Activated CD4-positive, alpha-beta T cell treated with anti-CD3 and anti-CD28 coated beads, Interleukin-2, amount 10 ng/mL, durations not matched to agents 7 days and 5 days (primary cell): ENCODE data around the gene CRIP2. TPM values are rescaled to one million over a fixed set of nuclear protein-coding genes. Genes with fewer than 3 reads are reported as not detected.

Experiments
- CTCF ChIA-PET: fragments of 350-600 bp; sonication (Branson Sonifier 250); formaldehyde crosslinking; loops from one replicate; lab custom pipeline; 2021; ENCODE audit warnings: antibody characterized with exemption; lab: Charles Lee
- POLR2A ChIA-PET: fragments of 350-600 bp; sonication (Branson Sonifier 250); formaldehyde crosslinking; loops from one replicate; lab custom pipeline; 2021; ENCODE audit warnings: antibody characterized with exemption; lab: Charles Lee
- DNase-seq: peaks from one replicate; pipeline ENCODE4 v3.0.0-alpha.2; 2020
- H3K27ac Mint-ChIP-seq: one replicate; pipeline ENCODE4 v1.8.0; 2021; ENCODE audit warnings: mild to moderate bottlenecking, moderate library complexity, mixed read lengths
- H3K27me3 Mint-ChIP-seq: one replicate; pipeline ENCODE4 v1.8.0; 2021; ENCODE audit warnings: mixed read lengths
- H3K36me3 Mint-ChIP-seq: one replicate; pipeline ENCODE4 v1.8.0; 2021; ENCODE audit warnings: low read depth, mixed read lengths
- H3K4me1 Mint-ChIP-seq: one replicate; pipeline ENCODE4 v1.8.0; 2021; ENCODE audit warnings: mixed read lengths
- H3K4me3 Mint-ChIP-seq: one replicate; pipeline ENCODE4 v1.8.0; 2021; ENCODE audit warnings: mild to moderate bottlenecking, moderate library complexity, mixed read lengths
- H3K9me3 Mint-ChIP-seq: one replicate; pipeline ENCODE4 v1.8.0; 2021; ENCODE audit warnings: mixed read lengths
- total RNA-seq, 2 experiments: library from RNA; stranded (reverse); gene quantifications; one replicate each; pipeline ENCODE4 v1.2.3, GENCODE V29; 2021

CRIP2 gene
- total RNA-seq, 2 experiments from 2014 or later, result 0.64 to 1.8 TPM

DNA sequence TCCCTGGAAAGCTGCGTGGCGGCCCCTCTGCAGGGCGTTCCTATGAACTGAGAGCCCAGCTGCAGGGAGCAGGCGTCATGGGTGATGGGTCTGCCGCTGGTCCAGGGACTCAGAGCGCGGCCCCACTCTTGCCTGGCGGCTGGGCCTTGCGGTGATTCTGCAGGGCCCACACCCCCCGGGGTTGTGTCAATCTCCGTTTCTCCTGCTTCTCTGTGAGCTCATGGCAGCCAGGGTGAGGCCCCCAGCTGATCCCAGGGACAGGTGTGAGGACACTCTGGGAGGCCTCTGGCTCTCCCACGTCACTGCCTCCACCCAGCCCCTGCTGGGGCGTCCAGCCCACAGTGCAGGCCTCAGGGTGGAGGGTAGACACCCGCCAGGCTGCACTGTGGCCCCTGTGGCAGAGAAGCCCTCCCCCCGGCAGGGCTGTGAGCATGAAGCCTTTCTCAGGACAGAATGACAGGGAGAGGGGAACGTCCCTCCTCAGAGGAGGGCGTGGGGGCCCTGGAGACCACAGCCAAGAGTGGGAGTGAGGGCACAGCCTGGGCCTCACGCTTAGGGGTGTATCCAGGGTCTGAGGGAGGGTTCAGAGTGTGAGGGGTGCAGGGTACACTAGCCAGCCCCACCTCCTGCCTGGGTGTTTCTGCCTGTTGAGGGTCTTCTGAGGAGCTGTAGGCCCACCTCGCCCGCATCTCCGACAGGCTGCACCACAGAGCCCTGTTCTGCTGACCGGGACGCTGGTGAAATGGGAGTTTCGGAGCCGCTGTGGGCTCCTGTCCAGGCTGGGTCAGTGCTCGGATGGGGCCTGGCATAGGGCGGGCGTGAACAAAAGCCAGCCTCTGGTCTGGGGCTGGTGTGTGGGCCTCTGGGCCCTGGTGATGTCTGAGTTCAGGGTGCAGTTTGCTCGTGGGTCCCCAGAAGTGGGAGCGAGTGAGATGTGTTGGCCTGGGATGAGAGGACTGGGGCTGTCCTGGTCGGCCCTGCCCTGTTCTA is 26.7 kb upstream of the CRIP2 start:
- Mint-ChIP-seq H3K4me3 (no peak overlapping the region), H3K9me3 (no peaks in the 10 kb centered on the region), H3K36me3 (no peaks in the 10 kb centered on the region), H3K27ac (no peak overlapping the region), H3K27me3 (no peaks in the 10 kb centered on the region), H3K4me1 (no peaks in the 10 kb centered on the region)
- no peak for DNase-seq
- ChIA-PET CTCF (interaction anchor here (1.0 to 1.8 kb wide), 6 partner anchors 9 to 77 kb away, joined by 3 to 5 read pairs (median 4); no protein-coding TSS in a partner anchor), POLR2A (no interaction called here)

DNA sequence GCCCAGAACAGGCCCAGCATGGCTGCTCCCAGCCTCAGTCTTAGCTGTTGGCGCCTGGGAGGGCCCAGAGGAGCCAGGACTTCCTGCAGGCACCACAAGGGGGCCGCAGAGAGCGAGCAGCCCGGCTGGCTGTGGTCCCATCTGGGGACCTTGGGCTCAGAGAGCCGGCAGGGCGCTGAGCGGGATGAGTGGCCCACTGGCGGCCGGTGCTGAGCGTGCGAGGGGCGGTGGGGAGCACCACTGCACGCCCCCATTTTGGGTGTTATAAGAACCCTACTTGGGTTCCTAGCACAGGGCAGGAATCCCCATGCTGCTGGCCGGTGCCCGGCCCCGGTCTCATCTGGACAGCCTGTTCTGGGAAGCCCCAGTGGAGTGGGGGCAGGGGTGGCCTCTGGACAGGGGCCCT is 25.9 kb upstream of the CRIP2 start:
- H3K9me3 Mint-ChIP-seq, result no peaks in the 10 kb centered on the region
- ChIA-PET POLR2A (no interaction called here), CTCF (interaction anchor here (1.0 to 1.8 kb wide), 6 partner anchors 9 to 78 kb away, joined by 3 to 5 read pairs (median 4); no protein-coding TSS in a partner anchor)
- H3K4me3 Mint-ChIP-seq, result no peak overlapping the region
- H3K36me3 Mint-ChIP-seq, result no peaks in the 10 kb centered on the region
- no peaks in the 10 kb centered on the region for H3K27me3 Mint-ChIP-seq
- no peaks in the 10 kb centered on the region for H3K4me1 Mint-ChIP-seq
- no peak overlapping the region for H3K27ac Mint-ChIP-seq
- peak; percentile 54 for DNase-seq

DNA sequence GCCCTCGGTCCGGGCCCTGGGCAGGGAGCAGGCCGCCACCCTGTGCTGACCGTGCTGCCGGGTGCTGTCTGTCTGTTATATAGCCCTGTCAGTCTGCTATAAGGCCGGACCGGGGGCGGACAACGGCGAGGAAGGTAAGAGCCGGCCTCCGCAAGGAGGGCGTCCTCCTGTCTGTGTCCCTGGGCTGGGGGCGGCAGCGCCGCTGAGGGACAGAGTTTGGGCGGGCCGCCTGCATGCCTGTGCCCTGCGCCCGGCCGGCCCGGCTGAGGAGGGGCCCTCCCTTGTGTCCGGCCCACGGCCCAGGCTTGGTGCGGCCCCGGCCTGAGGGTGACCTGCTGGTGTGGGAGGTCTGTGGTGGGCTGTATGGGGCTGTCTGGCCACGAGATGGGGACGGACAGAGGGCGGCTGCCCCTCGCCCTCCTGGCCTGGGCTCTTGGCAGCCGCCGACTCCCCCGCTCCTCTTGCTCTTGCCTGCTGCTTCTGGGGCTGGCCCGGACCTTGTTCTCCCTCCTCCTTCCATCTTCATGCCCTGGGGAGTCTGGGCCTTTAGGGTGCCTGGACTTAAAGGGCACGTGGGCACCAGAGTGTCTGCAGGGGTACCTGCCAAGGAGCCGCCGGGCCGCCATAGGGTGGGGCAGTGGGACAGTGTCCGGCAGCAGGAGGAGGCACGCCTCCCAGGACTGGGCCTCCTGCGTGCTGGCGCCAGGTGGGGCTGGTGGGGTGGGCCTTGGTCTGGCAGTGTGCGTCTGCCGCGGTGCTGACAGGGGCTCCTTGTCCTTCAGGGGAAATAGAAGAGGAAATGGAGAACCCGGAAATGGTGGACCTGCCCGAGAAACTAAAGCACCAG is 25.1 kb upstream of the CRIP2 start:
- DNase-seq, result no peak
- CTCF ChIA-PET, result interaction anchor here (0.9 to 1.4 kb wide), 2 partner anchors 7 to 14 kb away, joined by 3 read pairs; no protein-coding TSS in a partner anchor
- no peaks in the 10 kb centered on the region for H3K9me3 Mint-ChIP-seq
- H3K4me3 Mint-ChIP-seq, result no peak overlapping the region
- H3K36me3 Mint-ChIP-seq, result no peaks in the 10 kb centered on the region
- H3K4me1 Mint-ChIP-seq, result no peaks in the 10 kb centered on the region
- no peaks in the 10 kb centered on the region for H3K27me3 Mint-ChIP-seq
- POLR2A ChIA-PET, result no interaction called here
- H3K27ac Mint-ChIP-seq, result no peak overlapping the region

DNA sequence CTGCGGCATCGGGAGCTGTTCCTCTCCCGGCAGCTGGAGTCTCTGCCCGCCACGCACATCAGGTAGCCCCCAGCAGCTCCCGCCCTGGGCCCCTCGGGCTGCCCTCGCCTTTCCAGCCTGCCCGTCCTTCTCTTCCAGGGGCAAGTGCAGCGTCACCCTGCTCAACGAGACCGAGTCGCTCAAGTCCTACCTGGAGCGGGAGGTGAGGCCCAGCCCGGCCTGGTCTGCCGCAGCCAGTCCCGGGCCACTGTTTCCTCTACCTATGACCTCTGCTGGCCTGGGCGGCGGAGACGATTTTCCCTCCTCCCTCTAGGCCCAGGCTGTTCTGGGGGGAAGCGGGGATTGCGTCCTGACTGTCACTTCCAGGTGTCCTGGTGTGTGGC is 24.5 kb upstream of the CRIP2 start:
- Mint-ChIP-seq H3K4me1 (no peaks in the 10 kb centered on the region), H3K36me3 (no peaks in the 10 kb centered on the region), H3K9me3 (no peaks in the 10 kb centered on the region), H3K27ac (no peak overlapping the region), H3K4me3 (no peak overlapping the region), H3K27me3 (no peaks in the 10 kb centered on the region)
- POLR2A ChIA-PET, result no interaction called here
- no peak for DNase-seq
- CTCF ChIA-PET, result interaction anchor here (0.9 to 1.4 kb wide), 2 partner anchors 8 to 14 kb away, joined by 3 read pairs; no protein-coding TSS in a partner anchor

DNA sequence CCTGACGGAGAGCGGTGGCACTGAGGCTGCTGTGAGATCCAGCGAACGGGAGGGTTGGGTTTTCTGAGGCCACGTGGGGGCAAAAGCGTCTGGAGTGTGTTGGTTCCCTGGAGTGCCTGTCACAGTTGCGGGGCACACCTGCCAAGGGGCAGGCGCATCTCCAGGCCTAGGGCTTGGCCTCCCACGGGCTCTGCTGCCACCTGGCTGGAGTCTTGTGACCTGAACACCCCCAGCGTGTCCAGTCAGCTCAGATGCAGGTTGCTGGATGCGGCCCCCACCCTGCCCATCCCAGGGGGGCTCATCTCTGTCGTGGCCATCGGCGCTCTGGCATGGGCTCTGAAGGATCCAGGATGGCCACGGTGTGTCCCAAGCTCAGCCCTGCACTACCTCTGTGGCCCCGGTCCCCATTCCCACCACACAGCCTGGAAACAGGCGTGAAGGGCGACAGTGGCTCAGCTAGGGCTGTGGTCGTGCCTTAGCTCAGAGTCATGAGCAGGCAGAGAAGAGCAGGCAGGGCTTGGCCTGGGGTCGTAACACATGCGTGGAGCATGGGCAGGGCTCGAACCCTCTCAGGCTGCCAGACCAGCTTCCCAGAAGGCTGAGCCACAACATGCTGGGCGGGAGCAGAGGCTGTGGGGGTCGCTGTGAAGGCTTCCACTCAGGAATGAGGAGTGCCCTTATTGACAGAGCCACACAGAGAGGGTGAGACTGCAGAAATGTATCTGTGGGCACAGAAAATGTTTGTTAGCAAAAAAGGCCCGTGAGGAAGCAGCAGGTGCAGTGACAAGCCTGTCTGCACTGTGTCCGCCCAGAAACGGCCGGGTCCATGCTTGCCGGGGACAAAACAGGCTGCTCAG is 23.5 kb upstream of the CRIP2 start:
- H3K27me3 Mint-ChIP-seq, result no peaks in the 10 kb centered on the region
- H3K4me3 Mint-ChIP-seq, result no peak overlapping the region
- no peaks in the 10 kb centered on the region for H3K9me3 Mint-ChIP-seq
- no peak for DNase-seq
- no peaks in the 10 kb centered on the region for H3K4me1 Mint-ChIP-seq
- H3K27ac Mint-ChIP-seq, result no peak overlapping the region
- CTCF ChIA-PET, result interaction anchor here (0.7 to 1.4 kb wide), 2 partner anchors 9 kb away, joined by 3 read pairs; no protein-coding TSS in a partner anchor
- H3K36me3 Mint-ChIP-seq, result peaks cover 4% of the 10 kb centered on the region
- POLR2A ChIA-PET, result no interaction called here

DNA sequence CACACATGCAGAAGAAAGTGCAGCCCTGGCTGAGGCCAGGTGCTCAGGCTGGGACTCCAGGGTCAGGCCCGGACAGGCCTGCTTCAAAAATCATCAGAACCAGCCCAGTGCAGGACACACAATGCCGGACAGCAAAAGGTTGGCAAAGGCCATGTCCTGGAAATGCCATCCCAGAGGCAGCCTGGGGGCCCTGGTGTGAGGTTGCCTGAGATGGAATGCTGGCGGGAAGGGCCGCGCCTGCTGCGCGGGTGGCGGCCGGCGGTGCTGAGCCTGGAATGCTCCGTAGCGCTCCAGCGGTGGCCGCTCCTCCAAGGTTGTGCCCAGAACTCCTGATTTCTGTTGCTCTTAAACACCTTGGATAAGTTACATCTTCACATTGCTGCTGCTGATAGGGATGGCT is 21.7 kb upstream of the CRIP2 start:
- Mint-ChIP-seq H3K4me1 (no peaks in the 10 kb centered on the region), H3K27ac (no peak overlapping the region), H3K27me3 (no peaks in the 10 kb centered on the region), H3K9me3 (no peaks in the 10 kb centered on the region), H3K4me3 (no peak overlapping the region), H3K36me3 (peaks cover 4% of the 10 kb centered on the region)
- no peak for DNase-seq
- CTCF ChIA-PET, result interaction anchor here (0.6 kb wide), 1 partner anchor 29 kb away, joined by 3 read pairs; no protein-coding TSS in a partner anchor
- POLR2A ChIA-PET, result no interaction called here

DNA sequence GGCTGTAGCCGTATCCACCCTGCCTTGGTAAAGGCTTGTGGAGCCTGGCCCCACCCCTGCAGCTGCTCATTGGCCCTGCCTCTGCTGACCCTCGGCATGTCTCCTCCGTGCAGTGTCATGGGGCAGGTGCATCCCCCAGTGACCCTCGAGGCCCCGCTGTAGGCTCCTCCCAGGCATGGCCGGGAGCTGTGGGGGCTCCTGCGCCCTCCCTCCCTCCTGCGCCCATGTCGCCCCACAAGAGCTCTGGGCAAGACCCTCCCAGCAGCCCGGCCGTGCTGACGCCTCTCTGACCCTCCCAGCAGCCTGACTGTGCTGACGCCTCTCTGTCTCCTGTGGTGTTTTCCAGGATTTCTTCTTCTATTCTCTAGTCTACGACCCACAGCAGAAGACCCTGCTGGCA is 20.8 kb upstream of the CRIP2 start:
- ChIA-PET POLR2A (no interaction called here), CTCF (interaction anchor here (1.0 to 1.1 kb wide), 2 partner anchors 27 to 83 kb away, joined by 3 read pairs; no protein-coding TSS in a partner anchor)
- Mint-ChIP-seq H3K4me3 (no peak overlapping the region), H3K27me3 (no peaks in the 10 kb centered on the region), H3K27ac (no peak overlapping the region), H3K36me3 (peaks cover 4% of the 10 kb centered on the region), H3K9me3 (no peaks in the 10 kb centered on the region), H3K4me1 (no peaks in the 10 kb centered on the region)
- no peak for DNase-seq

DNA sequence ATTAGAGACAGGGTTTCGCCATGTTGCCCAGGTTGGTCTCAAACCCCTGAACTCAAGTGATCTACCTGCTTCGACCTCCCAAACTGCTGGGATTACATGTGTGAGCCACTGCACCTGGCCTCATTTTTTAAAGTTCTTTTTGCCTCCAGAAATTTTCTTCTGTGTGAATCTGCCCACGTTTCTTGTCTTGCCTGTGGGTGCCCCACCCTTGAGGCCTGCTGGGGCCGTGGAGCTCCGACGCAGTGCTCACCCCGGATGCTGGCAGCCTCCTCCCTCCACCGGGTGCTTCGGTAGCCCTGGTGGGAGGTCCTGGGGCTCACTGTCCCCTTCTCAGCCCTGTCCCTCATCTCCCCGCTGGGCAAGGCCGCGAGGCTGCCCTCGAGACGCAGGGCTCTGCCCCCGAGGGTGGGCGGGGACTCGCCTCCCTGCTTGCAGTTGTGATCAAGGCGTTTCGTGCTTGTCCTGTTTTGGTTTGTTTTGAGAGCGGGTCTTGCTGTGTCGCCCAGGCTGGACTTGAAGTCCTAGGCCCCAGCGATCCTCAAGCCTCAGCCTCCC is 19.5 kb upstream of the CRIP2 start:
- DNase-seq, result no peak
- CTCF ChIA-PET, result interaction anchor here (1.1 kb wide), 1 partner anchor 26 kb away, joined by 3 read pairs; no protein-coding TSS in a partner anchor
- POLR2A ChIA-PET, result no interaction called here
- Mint-ChIP-seq H3K9me3 (no peaks in the 10 kb centered on the region), H3K27me3 (no peaks in the 10 kb centered on the region), H3K4me1 (no peaks in the 10 kb centered on the region), H3K4me3 (no peak overlapping the region), H3K27ac (no peak overlapping the region), H3K36me3 (peaks cover 4% of the 10 kb centered on the region)

DNA sequence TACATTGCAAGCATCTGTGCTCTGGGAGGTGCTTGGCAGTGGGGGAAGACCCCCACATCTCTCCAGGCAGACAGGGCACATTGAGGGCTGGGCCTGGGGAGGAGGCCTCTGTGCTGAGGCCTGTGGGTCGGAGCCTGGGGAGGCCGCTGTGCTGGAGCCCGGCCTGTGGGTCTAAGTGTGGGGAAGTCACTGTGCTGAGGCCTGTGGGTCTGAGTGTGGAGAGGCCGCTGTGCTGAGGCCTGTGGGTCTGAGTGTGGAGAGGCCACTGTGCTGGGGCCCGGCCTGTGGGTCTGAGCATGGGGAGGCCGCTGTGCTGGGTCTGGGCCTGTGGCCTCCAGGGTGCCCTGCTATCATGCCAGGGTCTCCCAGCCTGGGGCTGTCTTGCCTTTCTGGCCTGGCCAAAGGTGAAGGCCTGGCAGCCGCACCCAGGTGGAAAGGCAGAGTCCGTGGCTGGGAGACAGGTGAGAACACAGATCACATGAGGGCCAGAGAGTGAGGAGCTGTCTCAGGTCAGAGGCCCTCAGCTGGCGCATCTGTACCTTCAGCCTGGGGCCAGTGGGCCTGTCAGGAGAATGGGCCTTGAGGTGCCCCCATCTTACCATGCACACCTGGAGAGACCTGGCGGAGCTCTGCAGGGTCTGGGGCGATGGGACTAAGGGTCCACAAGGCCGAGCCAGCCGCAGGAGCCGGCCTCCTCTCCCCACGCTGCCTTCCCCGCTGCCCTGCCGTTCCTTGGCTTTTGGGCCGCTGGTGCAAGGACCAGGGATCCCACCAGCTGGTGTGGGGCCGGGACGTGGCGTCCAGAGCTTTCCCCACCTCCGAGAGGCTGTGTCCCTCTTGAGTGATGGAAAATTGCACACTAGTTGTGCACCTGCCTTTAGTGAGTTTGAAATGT is 18.6 kb upstream of the CRIP2 start:
- Mint-ChIP-seq H3K4me3 (no peak overlapping the region), H3K36me3 (peaks cover 8% of the 10 kb centered on the region), H3K4me1 (no peaks in the 10 kb centered on the region), H3K27ac (no peak overlapping the region), H3K9me3 (no peaks in the 10 kb centered on the region), H3K27me3 (no peaks in the 10 kb centered on the region)
- CTCF ChIA-PET, result interaction anchor here (1.0 to 1.8 kb wide), 3 partner anchors 21 to 82 kb away, joined by 3 to 4 read pairs (median 4); no protein-coding TSS in a partner anchor
- POLR2A ChIA-PET, result no interaction called here
- DNase-seq, result no peak

DNA sequence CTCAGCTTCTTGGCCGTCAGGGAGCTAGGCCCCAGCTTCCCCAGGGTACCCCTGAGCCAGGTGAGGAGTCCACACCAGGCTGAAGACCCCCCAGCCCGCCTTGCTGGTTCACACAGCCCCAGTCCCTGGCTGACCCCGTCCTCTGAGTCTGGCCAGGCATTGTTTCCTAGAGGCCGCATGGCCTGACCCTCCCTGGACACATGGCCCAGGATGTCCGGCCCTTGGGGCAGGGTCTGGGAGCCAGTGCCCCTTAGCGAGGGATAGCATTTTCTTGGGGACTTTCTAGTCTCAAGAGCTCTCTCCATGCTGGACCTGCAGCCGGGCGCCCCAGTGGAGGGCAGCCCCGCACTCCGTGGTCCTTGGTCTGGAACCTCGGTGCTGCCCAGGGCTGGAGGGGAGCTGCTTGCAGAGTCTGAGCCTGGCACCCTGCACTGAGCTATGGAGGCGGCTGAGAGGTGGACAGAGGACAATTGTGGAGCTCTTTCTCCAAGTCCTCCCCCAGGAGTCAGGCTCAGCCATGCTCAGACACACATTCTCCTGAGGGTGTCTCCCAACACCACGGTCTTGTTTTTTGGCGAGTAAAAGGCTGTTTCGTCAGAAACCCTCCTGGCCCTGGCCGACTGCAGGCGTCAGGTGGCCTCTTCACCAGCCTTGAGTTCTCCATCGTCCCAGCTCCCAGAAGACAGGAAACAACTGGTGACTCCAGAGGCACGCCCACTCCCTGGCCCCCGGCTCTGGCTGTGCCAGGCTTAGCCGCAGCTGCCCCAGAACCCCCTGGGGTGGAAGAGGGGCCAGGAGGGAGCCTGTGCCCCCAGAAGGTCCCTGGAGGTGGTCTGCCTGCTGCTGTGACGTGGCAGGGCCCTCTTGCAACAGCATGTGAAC is 17.6 kb upstream of the CRIP2 start:
- H3K9me3 Mint-ChIP-seq, result no peaks in the 10 kb centered on the region
- no peaks in the 10 kb centered on the region for H3K27me3 Mint-ChIP-seq
- no peaks in the 10 kb centered on the region for H3K4me1 Mint-ChIP-seq
- H3K4me3 Mint-ChIP-seq, result no peak overlapping the region
- DNase-seq, result no peak
- ChIA-PET CTCF (interaction anchor here (0.8 to 1.8 kb wide), 5 partner anchors 9 to 83 kb away, joined by 3 to 5 read pairs (median 4); no protein-coding TSS in a partner anchor), POLR2A (no interaction called here)
- H3K27ac Mint-ChIP-seq, result no peak overlapping the region
- peaks cover 13% of the 10 kb centered on the region for H3K36me3 Mint-ChIP-seq
